Naive thymus-derived CD4-positive, alpha-beta T cell (primary cell): ENCODE results near the gene SAT2. TPM values are rescaled to one million over a fixed set of nuclear protein-coding genes. Genes with fewer than 3 reads are reported as not detected.
"Not testable (repeated sequence)": the region's sequence is repeated elsewhere in the genome, so short reads cannot be mapped to it uniquely, and the experiment has no call there.

Source experiments
- ATAC-seq: fragments of 150-1000 bp; cut with Tn5 transposase; 2 replicates; pipeline ENCODE4 v1.10.0; 2021; ENCODE audit warnings: mild to moderate bottlenecking, moderate library complexity
- CTCF ChIA-PET: fragments of 350-600 bp; sonication (Branson Sonifier 250); formaldehyde crosslinking; loops from one replicate; lab custom pipeline; 2021; ENCODE audit warnings: antibody characterized with exemption; lab: Charles Lee
- POLR2A ChIA-PET: fragments of 350-600 bp; sonication (Branson Sonifier 250); formaldehyde crosslinking; loops from one replicate; lab custom pipeline; 2021; ENCODE audit warnings: antibody characterized with exemption, inconsistent platforms; lab: Charles Lee
- DNase-seq, 9 donors: peaks; one replicate each; pipeline versions ENCODE4 v3.0.0 to v3.0.0-alpha.2; 2020 to 2022; ENCODE audit warnings: mixed read lengths in 1 of 9
- H3K27ac ChIP-seq: one replicate; pipeline ENCODE4 v1.7.0; 2013; ENCODE audit warnings: mild to moderate bottlenecking, low read depth, low read length, moderate library complexity
- H3K27me3 ChIP-seq, 2 donors: one replicate each; pipeline ENCODE4 v1.7.0; 2013; ENCODE audit warnings: low read length in 2 of 2, mild to moderate bottlenecking in 2 of 2, moderate library complexity in 2 of 2; ENCODE audit not compliant: control insufficient read depth in 2 of 2, insufficient read depth in 2 of 2
- H3K36me3 ChIP-seq, 3 experiments: 1 replicate in 2 of 3; 2 replicates in 1 of 3; pipeline ENCODE4 v1.7.0; 2013; ENCODE audit warnings: low read length in 3 of 3, mild to moderate bottlenecking in 3 of 3, moderate library complexity in 1 of 3; ENCODE audit not compliant: insufficient read depth in 3 of 3, control insufficient read depth in 2 of 3
- H3K4me1 ChIP-seq, 2 donors: one replicate each; pipeline ENCODE4 v1.7.0; 2013; ENCODE audit warnings: low read length in 2 of 2, mild to moderate bottlenecking in 2 of 2, moderate library complexity in 1 of 2; ENCODE audit not compliant: control insufficient read depth in 2 of 2, insufficient read depth in 2 of 2
- H3K4me3 ChIP-seq: 2 replicates; pipeline ENCODE4 v1.7.0; 2013; ENCODE audit warnings: mild to moderate bottlenecking, low read length
- H3K9me3 ChIP-seq, 3 experiments: 1 replicate in 2 of 3; 2 replicates in 1 of 3; pipeline ENCODE4 v1.7.0; 2013; ENCODE audit warnings: low read length in 3 of 3; ENCODE audit not compliant: control insufficient read depth in 2 of 3
- H3K27ac Mint-ChIP-seq, 9 donors: one replicate each; pipeline ENCODE4 v1.8.0; 2020 to 2022; ENCODE audit warnings: mixed read lengths in 9 of 9, mild to moderate bottlenecking in 8 of 9, moderate library complexity in 5 of 9, inconsistent platforms in 2 of 9
- H3K27me3 Mint-ChIP-seq, 5 donors: one replicate each; pipeline ENCODE4 v1.8.0; 2021 to 2022; ENCODE audit warnings: mixed read lengths in 5 of 5, mild to moderate bottlenecking in 1 of 5
- H3K36me3 Mint-ChIP-seq, 5 donors: one replicate each; pipeline ENCODE4 v1.8.0; 2020 to 2022; ENCODE audit warnings: mixed read lengths in 5 of 5, mild to moderate bottlenecking in 3 of 5, inconsistent platforms in 1 of 5
- H3K4me1 Mint-ChIP-seq, 7 donors: one replicate each; pipeline ENCODE4 v1.8.0; 2020 to 2022; ENCODE audit warnings: mixed read lengths in 7 of 7, mild to moderate bottlenecking in 3 of 7, inconsistent platforms in 1 of 7
- H3K4me3 Mint-ChIP-seq, 10 donors: one replicate each; pipeline ENCODE4 v1.8.0; 2020 to 2022; ENCODE audit warnings: mild to moderate bottlenecking in 10 of 10, mixed read lengths in 10 of 10, moderate library complexity in 6 of 10, inconsistent platforms in 2 of 10
- H3K9me3 Mint-ChIP-seq, 11 donors: one replicate each; pipeline ENCODE4 v1.8.0; 2020 to 2022; ENCODE audit warnings: mixed read lengths in 11 of 11, mild to moderate bottlenecking in 4 of 11, inconsistent platforms in 1 of 11, moderate library complexity in 1 of 11
- intact Hi-C, 2 donors: fragments of 100-400 bp; cut with micrococcal nuclease; formaldehyde crosslinking; loops; one replicate each; pipeline ENCODE4 v1.15.1; 2023
- polyA plus RNA-seq, 2 donors: library from polyadenylated mRNA; unstranded; fragments of 300-500 nt; fragmentation: Illumina TruSeq; gene quantifications; one replicate each; pipeline ENCODE4 v1.2.3, GENCODE V29; 2021
- total RNA-seq, 6 experiments: library from RNA in 5 of 6; stranded (reverse) in 5 of 6; gene quantifications; 1 replicate in 5 of 6; 2 replicates in 1 of 6; pipeline ENCODE4 v1.2.3 and lab custom pipeline; 2021 to 2026

SAT2 gene
- total and polyA plus RNA-seq, 7 experiments from 2014 or later, result 26.5 to 95.0 (median 53.2) TPM

DNA sequence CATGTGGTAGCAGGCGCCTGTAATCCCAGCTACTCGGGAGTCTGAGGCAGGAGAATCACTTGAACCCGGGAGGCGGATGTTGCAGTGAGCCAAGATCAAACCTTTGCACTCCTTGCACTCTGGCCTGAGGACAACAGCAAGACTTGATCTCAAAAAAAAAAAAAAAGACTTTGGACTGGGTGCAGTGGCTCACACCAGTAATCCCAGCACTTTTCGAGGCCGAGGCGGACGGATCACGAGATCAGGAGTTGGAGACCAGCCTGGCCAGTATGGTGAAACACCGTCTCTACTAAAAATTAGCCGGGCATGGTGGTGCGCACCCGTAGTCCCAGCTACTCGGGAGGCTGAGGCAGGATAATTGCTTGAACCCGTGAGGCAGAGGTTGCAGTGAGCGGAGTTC lies 1.9 kb downstream of the SAT2 start:
- peak overlapping the region in 2 of 10 donors; percentile 94 to 95 for H3K4me3 Mint-ChIP-seq
- H3K27me3 ChIP-seq, H3K4me3 ChIP-seq, DNase-seq, H3K9me3 ChIP-seq, H3K36me3 Mint-ChIP-seq, H3K4me1 ChIP-seq, ATAC-seq, H3K36me3 ChIP-seq, H3K27ac ChIP-seq, H3K27me3 Mint-ChIP-seq, intact Hi-C loops, H3K9me3 Mint-ChIP-seq, CTCF ChIA-PET: not testable (repeated sequence)
- POLR2A ChIA-PET, result interaction anchor here (0.6 to 3.0 kb wide), 4 partner anchors 9 to 569 kb away, joined by 3 to 76 read pairs (median 9); partner anchors contain the start of genes TP53 and WRAP53
- peak overlapping the region in 2 of 9 donors; percentile 32 to 91 for H3K27ac Mint-ChIP-seq
- H3K4me1 Mint-ChIP-seq, result peaks cover 7 to 19% (median 16%) of the 10 kb centered on the region in 7 donors

DNA sequence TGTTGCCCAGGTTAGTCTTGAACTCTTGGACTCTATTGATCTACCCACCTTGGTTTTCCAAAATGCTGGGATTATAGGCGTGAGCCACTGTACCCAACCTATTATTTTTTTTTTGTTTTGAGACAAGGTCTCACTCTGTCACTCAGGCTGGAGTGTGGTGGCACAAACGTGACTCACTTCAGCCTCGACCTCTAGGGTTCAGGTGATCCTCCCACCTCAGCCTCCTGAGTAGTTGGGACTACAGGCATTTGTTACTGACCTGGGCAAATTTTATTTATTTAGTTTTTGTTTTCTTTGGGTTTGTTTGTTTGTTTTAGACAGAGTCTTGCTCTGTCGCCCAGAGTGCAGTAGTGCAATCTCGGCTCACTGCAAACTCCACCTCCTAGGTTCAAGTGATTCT lies 4.0 kb downstream of the SAT2 start:
- intact Hi-C loops, result no loop called here
- H3K9me3 ChIP-seq, result no peaks in the 10 kb centered on the region
- peaks cover 5% of the 10 kb centered on the region in 2 donors for H3K4me1 ChIP-seq
- no peak overlapping the region for H3K27ac ChIP-seq
- no peak overlapping the region for H3K4me3 Mint-ChIP-seq
- H3K27me3 ChIP-seq, result no peaks in the 10 kb centered on the region
- ATAC-seq (no peak), DNase-seq (no peak)
- no peak overlapping the region for H3K4me3 ChIP-seq
- peaks cover 7 to 19% (median 16%) of the 10 kb centered on the region in 7 donors for H3K4me1 Mint-ChIP-seq
- peaks cover 0 to 2% (median 0%) of the 10 kb centered on the region in 5 donors for H3K27me3 Mint-ChIP-seq
- H3K9me3 Mint-ChIP-seq, result no peaks in the 10 kb centered on the region
- POLR2A ChIA-PET, result no interaction called here
- peak overlapping the region in 1 of 9 donors; percentile 45 for H3K27ac Mint-ChIP-seq
- CTCF ChIA-PET, result interaction anchor here (0.7 kb wide), 1 partner anchor 63 kb away, joined by 9 read pairs; no protein-coding TSS in a partner anchor
- peaks cover 0 to 3% (median 0%) of the 10 kb centered on the region in 3 experiments for H3K36me3 ChIP-seq
- H3K36me3 Mint-ChIP-seq, result peaks cover 0 to 3% (median 0%) of the 10 kb centered on the region in 5 donors

DNA sequence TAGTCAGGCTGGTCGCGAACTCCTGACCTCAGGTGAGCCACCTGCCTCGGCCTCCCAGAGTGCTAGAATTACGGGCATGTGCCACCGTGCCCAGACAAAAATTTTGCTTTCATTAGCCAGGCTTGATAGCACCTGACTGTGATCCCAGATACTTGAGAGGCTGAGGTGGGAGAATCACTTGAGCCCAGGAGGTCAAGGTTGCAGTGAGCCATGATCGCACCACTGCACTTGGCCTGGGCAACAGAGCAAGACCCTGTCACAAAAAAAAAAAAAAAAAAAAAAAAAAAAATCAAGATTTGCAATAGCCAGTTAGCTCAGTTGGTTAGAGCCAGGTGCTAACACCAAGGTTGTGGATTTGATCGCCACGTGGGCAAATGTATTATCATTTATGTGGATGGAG lies 6.8 kb downstream of the SAT2 start:
- H3K27ac ChIP-seq, result no peak overlapping the region
- ChIA-PET POLR2A (interaction anchor here (0.6 to 1.7 kb wide), 4 partner anchors 37 to 579 kb away, joined by 3 read pairs; partner anchors contain the start of gene MPDU1), CTCF (interaction anchor here (0.7 kb wide), 1 partner anchor 473 kb away, joined by 4 read pairs; no protein-coding TSS in a partner anchor)
- ATAC-seq, result no peak
- no peaks in the 10 kb centered on the region for H3K36me3 Mint-ChIP-seq
- H3K4me1 ChIP-seq, result no peaks in the 10 kb centered on the region
- no peaks in the 10 kb centered on the region for H3K36me3 ChIP-seq
- H3K9me3 Mint-ChIP-seq, result no peaks in the 10 kb centered on the region
- H3K4me1 Mint-ChIP-seq, result peaks cover 0 to 9% (median 0%) of the 10 kb centered on the region in 7 donors
- no peaks in the 10 kb centered on the region for H3K9me3 ChIP-seq
- DNase-seq, result no peak
- intact Hi-C loops, result no loop called here
- H3K4me3 Mint-ChIP-seq, result no peak overlapping the region
- H3K27me3 Mint-ChIP-seq, result peaks cover 0 to 4% (median 0%) of the 10 kb centered on the region in 5 donors
- H3K27ac Mint-ChIP-seq, result no peak overlapping the region
- H3K27me3 ChIP-seq, result no peaks in the 10 kb centered on the region
- H3K4me3 ChIP-seq, result no peak overlapping the region

DNA sequence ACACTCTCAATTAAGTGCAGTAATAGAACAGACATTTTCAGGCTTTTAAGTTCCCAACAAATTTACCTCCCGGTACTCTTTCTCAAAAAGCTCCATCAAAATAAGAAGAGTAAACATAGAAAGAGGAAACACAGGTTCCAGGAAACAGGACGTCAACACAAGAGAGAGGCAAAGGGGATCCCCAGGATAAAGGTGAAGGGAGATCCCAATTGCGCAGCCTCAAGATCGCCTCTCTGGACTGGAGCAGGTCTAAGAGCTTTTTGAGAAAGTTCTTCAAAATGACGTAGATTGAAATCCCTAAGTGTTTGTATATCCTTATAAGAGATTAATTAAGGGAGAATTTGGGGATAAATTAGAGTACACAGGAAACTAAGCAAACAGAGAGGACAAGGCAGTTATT lies 9.0 kb downstream of the SAT2 start:
- Mint-ChIP-seq H3K4me3 (no peak overlapping the region), H3K9me3 (no peaks in the 10 kb centered on the region), H3K4me1 (peaks cover 3 to 19% (median 5%) of the 10 kb centered on the region in 7 donors), H3K27ac (peak overlapping the region in 1 of 9 donors; percentile 18), H3K27me3 (peaks cover 0 to 6% (median 0%) of the 10 kb centered on the region in 5 donors), H3K36me3 (peaks cover 0 to 1% (median 0%) of the 10 kb centered on the region in 5 donors)
- no peaks in the 10 kb centered on the region for H3K9me3 ChIP-seq
- ChIA-PET CTCF (interaction anchor here (1.2 kb wide), 1 partner anchor 9 kb away, joined by 4 read pairs; the partner anchor contains the start of gene SAT2), POLR2A (interaction anchor here (0.7 to 8.0 kb wide), 3 partner anchors 24 to 68 kb away, joined by 3 to 101 read pairs (median 4); partner anchors contain the start of genes TP53 and WRAP53)
- no peaks in the 10 kb centered on the region for H3K36me3 ChIP-seq
- H3K27ac ChIP-seq, result no peak overlapping the region
- H3K4me3 ChIP-seq, result no peak overlapping the region
- intact Hi-C loops, result loop anchor here in 1 of 2 donors (5.0 kb wide), 1 partner anchor 224 kb away; no protein-coding TSS in a partner anchor
- peaks cover 5 to 6% of the 10 kb centered on the region in 2 donors for H3K4me1 ChIP-seq
- H3K27me3 ChIP-seq, result no peaks in the 10 kb centered on the region
- DNase-seq (no peak), ATAC-seq (no peak)

DNA sequence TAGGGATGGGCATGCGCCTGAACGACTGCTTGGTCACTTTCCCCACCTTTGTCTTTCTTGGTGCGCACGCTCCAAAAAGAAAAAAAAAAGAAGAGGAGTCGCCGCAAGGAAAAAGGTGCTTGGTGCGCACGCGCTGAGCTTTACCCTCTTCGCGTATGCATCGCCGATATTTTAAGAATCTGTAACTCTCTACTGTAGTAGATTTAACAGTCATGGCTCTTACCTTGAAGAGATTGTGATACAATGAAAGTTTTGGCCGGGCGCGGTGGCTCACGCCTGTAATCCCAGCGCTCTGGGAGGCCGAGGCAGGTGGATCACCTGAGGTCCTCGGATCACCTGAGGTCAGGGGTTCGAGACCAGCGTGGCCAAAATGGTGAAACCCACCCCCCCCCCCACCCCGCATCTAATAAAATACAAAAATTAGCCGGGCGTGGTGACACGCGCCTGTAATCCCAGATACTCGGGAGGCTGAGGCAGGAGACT lies 12.3 kb downstream of the SAT2 start:
- Mint-ChIP-seq H3K36me3 (peaks cover 0 to 11% (median 0%) of the 10 kb centered on the region in 5 donors), H3K4me3 (peak overlapping the region; percentile 84 to 97 (median 91)), H3K27me3 (peaks cover 0 to 6% (median 0%) of the 10 kb centered on the region in 5 donors), H3K9me3 (no peaks in the 10 kb centered on the region), H3K27ac (peak overlapping the region; percentile 89 to 99 (median 97)), H3K4me1 (peaks cover 29 to 45% (median 36%) of the 10 kb centered on the region in 7 donors)
- no peaks in the 10 kb centered on the region for H3K27me3 ChIP-seq
- POLR2A ChIA-PET, result interaction anchor here (0.6 to 8.0 kb wide), 18 partner anchors 12 to 583 kb away, joined by 3 to 101 read pairs (median 6); partner anchors contain the start of genes MPDU1, SAT2, SENP3 and SHBG
- H3K4me1 ChIP-seq, result peaks cover 16 to 27% of the 10 kb centered on the region in 2 donors
- no peaks in the 10 kb centered on the region for H3K9me3 ChIP-seq
- H3K36me3 ChIP-seq, result peaks cover 0 to 4% (median 0%) of the 10 kb centered on the region in 3 experiments
- intact Hi-C loops, result loop anchor here in 1 of 2 donors (1.0 to 5.0 kb wide), 8 partner anchors 12 to 376 kb away; partner anchors contain the start of genes ATP1B2, PHF23, POLR2A and SAT2
- DNase-seq (no peak), ATAC-seq (peak; percentile 38)
- CTCF ChIA-PET, result interaction anchor here (0.6 to 1.6 kb wide), 13 partner anchors 11 to 577 kb away, joined by 3 to 15 read pairs (median 4); partner anchors contain the start of genes MPDU1, SAT2 and TP53
- peak overlapping the region; percentile 75 for H3K27ac ChIP-seq
- peak overlapping the region; percentile 86 for H3K4me3 ChIP-seq

DNA sequence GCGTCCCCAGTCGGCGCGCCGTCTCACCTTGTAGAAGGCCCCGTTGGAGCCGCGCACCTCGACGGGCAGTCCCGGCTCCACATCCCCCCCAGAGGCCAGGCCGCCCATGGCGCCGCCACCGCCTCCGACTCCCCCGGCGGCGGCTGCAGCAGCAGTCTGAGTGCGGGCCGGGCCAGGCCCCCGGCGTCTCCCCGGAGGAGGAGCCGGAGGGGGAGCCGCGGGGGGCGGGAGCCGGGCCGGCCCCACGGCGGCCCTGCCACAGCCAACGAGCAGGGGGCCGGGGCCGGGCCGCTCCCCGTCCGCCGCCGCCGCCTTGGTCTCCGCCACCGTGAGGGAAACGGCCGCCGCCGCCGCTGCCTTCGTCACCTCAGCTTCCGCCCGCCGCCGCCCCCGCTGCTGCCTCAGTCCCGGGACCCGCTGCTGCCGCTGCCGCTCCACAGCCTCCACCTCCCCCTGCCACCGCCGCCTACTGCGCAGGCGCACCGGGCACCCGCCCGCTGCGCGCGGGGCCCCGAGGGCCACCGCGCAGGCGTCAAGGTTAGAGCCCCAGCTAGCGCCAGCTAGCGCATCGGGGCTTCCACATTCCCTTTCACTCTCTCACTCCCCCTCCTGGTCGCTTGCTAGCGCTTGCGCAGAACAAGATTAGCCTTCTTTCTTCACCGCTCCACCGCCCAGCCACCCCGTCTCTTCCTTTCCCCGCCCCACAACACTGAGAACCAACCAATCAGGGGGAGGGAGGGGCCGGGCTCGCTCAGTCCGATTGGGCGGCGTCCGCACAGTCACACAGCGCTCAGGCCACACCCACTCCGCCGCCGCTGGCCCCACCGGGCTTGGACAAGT lies 13.0 kb downstream of the SAT2 start, which contains the start of gene FXR2:
Gene FXR2 (minus strand): TSS at position 473 of the 840 bp plus-strand sequence. CDS start 365 bp downstream, at position 108.
- intact Hi-C loops, result loop anchor here (1.0 to 5.0 kb wide), 14 partner anchors 13 to 375 kb away; partner anchors contain the start of genes ATP1B2 (in 1 of the 2), EIF5A (in 1 of the 2), MPDU1 (in 1 of the 2) and PHF23 (in 1 of the 2)
- ChIA-PET CTCF (interaction anchor here (0.6 to 1.6 kb wide), 12 partner anchors 12 to 542 kb away, joined by 3 to 15 read pairs (median 4); partner anchors contain the start of genes MPDU1, SAT2 and TP53), POLR2A (interaction anchor here (0.6 to 8.0 kb wide), 27 partner anchors 9 to 691 kb away, joined by 3 to 101 read pairs (median 4); partner anchors contain the start of genes ATP1B2, CD68, GPS2 and MPDU1)
- Mint-ChIP-seq H3K4me3 (peak within 1 kb of the TSS; percentile 85 to 97 (median 92)), H3K4me1 (peaks cover 29 to 47% (median 40%) of the 10 kb centered on the region in 7 donors), H3K36me3 (peaks cover 0 to 11% (median 0%) of the 10 kb centered on the region in 5 donors), H3K27me3 (peaks cover 0 to 6% (median 0%) of the 10 kb centered on the region in 5 donors), H3K27ac (peak within 1 kb of the TSS; percentile 89 to 99 (median 97)), H3K9me3 (no peaks in the 10 kb centered on the region)
- H3K27ac ChIP-seq, result peak within 1 kb of the TSS; percentile 81
- ATAC-seq, result peak; percentile 93
- no peaks in the 10 kb centered on the region for H3K27me3 ChIP-seq
- H3K9me3 ChIP-seq, result no peaks in the 10 kb centered on the region
- H3K4me1 ChIP-seq, result peaks cover 16 to 27% of the 10 kb centered on the region in 2 donors
- H3K4me3 ChIP-seq, result peak within 1 kb of the TSS; percentile 86
- peaks cover 0 to 5% (median 0%) of the 10 kb centered on the region in 3 experiments for H3K36me3 ChIP-seq
- DNase-seq, result peak; percentile 96 to 100 (median 99)
